ENCODE measurements around the gene NHSL1.

- TF ChIP-seq CTCF (IDR thresholded peaks at IDR 0.05) (no peak), EP300 (IDR thresholded peaks at IDR 0.05) (no peak)
Observed at GRCh38 chr6:138427701-138428100, 71.6 kb downstream of the NHSL1 start.

Measured in sigmoid colon (tissue), 4 donors.